Ovary (tissue), 9 donors: ENCODE data around the gene MRPL24. TPM values are rescaled to one million over a fixed set of nuclear protein-coding genes. Genes with fewer than 3 reads are reported as not detected.

Experiments used
- DNase-seq, 5 donors: peaks; one replicate each; pipeline ENCODE4 v3.0.0-alpha.2; 2019 to 2020
- H3K27ac ChIP-seq, 2 donors: fragments of 200-600 bp; one replicate each; pipeline versions ENCODE4 v1.5.1 to v1.8.0; 2019 to 2022
- H3K27me3 ChIP-seq: fragments of 200-600 bp; one replicate; pipeline ENCODE4 v1.8.0; 2022
- H3K36me3 ChIP-seq: fragments of 200-600 bp; sonication (generic); one replicate; pipeline ENCODE4 v1.5.1; 2019
- H3K4me1 ChIP-seq: one replicate; pipeline ENCODE4 v1.8.1; 2013; ENCODE audit warnings: mild to moderate bottlenecking, moderate library complexity; ENCODE audit not compliant: insufficient read depth
- H3K4me3 ChIP-seq: fragments of 200-600 bp; sonication (generic); one replicate; pipeline ENCODE4 v1.5.1; 2017
- H3K9me3 ChIP-seq, 2 donors: fragments of 200-600 bp in 1 of 2; sonication (generic) in 1 of 2; one replicate each; pipeline versions ENCODE4 v1.5.1 to v1.8.1; 2013 to 2019; ENCODE audit warnings: mild to moderate bottlenecking in 1 of 2, moderate library complexity in 1 of 2
- EP300 ChIP-seq: sonication (generic); formaldehyde crosslinking; IDR thresholded peaks from one replicate; pipeline ENCODE4 v1.6.1; 2017; ENCODE audit warnings: antibody characterized with exemption
- POLR2A ChIP-seq: fragments of 450-650 bp; IDR thresholded peaks from one replicate; pipeline ENCODE4 v1.6.1; 2017; ENCODE audit warnings: antibody characterized with exemption, mild to moderate bottlenecking, moderate library complexity
- WGBS, 3 donors: extraction: QIAGEN DNeasy Blood & Tissue Kit in 1 of 3; methylation state at CpG; one replicate each; pipeline versions ENCODE4 v1.1.5 to v1.1.7; 2013 to 2017; 5-methylcytosine and 5-hydroxymethylcytosine counted together
- intact Hi-C, 4 donors: fragments of 100-400 bp; cut with DNase I; formaldehyde crosslinking; loops; one replicate each; pipeline versions ENCODE4 v1.11.0 to v1.15.1; 2022 to 2023
- polyA plus RNA-seq, 2 donors: library from polyadenylated mRNA; stranded (reverse); fragments of 200-250 nt in 1 of 2; fragments of 350-450 nt in 1 of 2; fragmentation: Illumina TruSeq in 1 of 2; extraction: RNeasy Lipid Tissue Mini Kit (QIAGEN cat#74804) in 1 of 2; gene quantifications; one replicate each; pipeline ENCODE4 v1.2.3, GENCODE V29; 2013 to 2014
- total RNA-seq, 7 donors: library from RNA; depleted of rRNA in 2 of 7; stranded (reverse); fragments of >200 nt in 2 of 7; fragmentation: NEBNext Ultra II Directional in 3 of 7; extraction: Animal tissue kit (Norgen Biotek cat#: 25700) in 3 of 7; gene quantifications; one replicate each; pipeline versions ENCODE4 v1.1.0 to v1.2.4, GENCODE V29; 2016 to 2023
- TF ChIP-seq, protein P1 (sequence below), 3 donors: fragments of 450-650 bp in 2 of 3; fragments of 200-600 bp in 1 of 3; IDR thresholded peaks; one replicate each; pipeline versions ENCODE4 v1.5.1 to v1.8.0; 2016 to 2022; ENCODE audit warnings: antibody characterized with exemption in 3 of 3, mild to moderate bottlenecking in 1 of 3
- donor health status: DM: no; HTN: no; CAD: no; lungs with moderate emphysema.
- donor health status: DM: no; HTN: no; CAD: no.
- donor health status: Bipolar disorder and iron deficiency.
- donor health status: DM: yes; HTN: yes; CAD: no.
- donor health status: DM: no; HTN: no; CAD: no.
- donor health status: DM: yes; HTN: yes; CAD: no.

Gene MRPL24
- total and polyA plus RNA-seq, 9 donors: 23.1 to 173 (median 68.3) TPM

DNA sequence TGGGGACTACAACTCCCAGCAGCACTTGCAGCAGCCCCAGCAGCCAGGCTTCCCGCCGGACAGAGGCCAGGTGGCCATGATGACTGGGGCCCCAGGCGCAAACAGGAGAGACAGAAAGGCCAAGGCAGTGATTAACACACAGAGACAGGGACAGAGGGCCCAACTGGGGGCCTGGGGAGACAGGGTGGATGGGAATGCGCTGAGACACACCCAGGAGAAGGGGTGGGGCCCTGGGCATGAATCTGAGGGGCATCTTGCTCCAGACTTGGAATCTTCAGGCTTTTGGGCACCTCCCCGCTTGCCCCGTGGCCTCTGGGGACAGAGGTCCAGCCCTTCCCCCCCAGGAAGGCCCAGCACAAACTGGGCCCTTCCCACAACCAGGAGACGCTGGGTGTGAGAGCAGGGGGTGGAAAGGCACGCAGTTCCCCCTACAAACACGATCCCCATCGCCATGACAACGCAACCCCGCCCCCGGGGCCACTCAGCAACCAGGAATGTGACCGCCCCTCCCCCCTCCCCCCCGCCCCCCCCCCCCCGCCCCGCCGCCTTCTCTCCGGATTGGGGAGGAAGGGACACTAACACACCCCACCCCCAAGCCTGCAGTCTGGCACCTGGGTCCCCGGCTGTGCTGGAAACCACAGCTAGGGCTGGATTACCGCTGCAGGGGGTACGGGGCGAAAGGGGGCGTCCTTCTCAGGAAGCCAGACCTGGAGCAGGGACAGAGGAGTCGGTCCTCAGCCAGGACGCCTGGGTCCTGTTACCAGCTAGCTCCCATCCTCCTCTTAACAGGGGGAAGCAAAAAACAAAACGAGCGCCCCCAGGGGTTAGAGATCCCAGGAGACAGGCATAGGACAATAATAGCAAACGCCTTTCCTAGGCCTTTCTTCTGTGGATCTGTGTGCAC lies 6.1 kb upstream of the MRPL24 start:
- DNase-seq: peak; percentile 95 to 99 (median 98)
- Histone ChIP-seq H3K27me3 (no peaks in the 10 kb centered on the region), H3K4me3 (peak overlapping the region; percentile 66), H3K27ac (peak overlapping the region; percentile 93 to 96), H3K9me3 (no peaks in the 10 kb centered on the region), H3K36me3 (no peaks in the 10 kb centered on the region), H3K4me1 (peaks cover 23% of the 10 kb centered on the region)
- 1 to 2% (median 2%) methylated on average over 19 to 24 of the region's 29 CpGs for whole genome bisulfite sequencing, 3 donors
- no peak for TF ChIP-seq EP300
- TF ChIP-seq, protein P1, sequence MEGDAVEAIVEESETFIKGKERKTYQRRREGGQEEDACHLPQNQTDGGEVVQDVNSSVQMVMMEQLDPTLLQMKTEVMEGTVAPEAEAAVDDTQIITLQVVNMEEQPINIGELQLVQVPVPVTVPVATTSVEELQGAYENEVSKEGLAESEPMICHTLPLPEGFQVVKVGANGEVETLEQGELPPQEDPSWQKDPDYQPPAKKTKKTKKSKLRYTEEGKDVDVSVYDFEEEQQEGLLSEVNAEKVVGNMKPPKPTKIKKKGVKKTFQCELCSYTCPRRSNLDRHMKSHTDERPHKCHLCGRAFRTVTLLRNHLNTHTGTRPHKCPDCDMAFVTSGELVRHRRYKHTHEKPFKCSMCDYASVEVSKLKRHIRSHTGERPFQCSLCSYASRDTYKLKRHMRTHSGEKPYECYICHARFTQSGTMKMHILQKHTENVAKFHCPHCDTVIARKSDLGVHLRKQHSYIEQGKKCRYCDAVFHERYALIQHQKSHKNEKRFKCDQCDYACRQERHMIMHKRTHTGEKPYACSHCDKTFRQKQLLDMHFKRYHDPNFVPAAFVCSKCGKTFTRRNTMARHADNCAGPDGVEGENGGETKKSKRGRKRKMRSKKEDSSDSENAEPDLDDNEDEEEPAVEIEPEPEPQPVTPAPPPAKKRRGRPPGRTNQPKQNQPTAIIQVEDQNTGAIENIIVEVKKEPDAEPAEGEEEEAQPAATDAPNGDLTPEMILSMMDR (IDR thresholded peaks at IDR 0.05): peak in 1 of 3 donors; percentile 29
- peak; percentile 85 for TF ChIP-seq POLR2A
- intact Hi-C loops: no loop called here

DNA sequence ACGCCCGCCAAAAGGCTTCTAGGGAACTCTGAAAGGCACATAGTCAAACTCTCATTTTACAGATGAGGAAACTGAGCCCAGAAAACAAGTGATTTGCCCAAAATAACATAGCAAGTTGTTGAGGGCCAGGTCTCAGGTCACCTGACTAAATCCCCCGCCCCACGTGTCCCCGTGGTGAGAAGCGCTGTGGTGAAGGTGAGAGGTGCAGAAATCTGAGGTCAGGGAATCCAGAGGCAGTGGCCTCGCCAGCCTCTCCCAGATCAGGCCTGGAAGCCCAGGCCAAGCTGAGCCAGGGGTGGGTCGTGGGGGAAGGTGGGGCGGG lies 5.5 kb upstream of the MRPL24 start:
- intact Hi-C loops: no loop called here
- no peaks in the 10 kb centered on the region for H3K9me3 ChIP-seq
- WGBS, 3 donors: 39 to 52% (median 45%) methylated on average over 9 of the region's 9 CpGs
- H3K27me3 ChIP-seq: no peaks in the 10 kb centered on the region
- H3K4me3 ChIP-seq: peak overlapping the region; percentile 66
- H3K36me3 ChIP-seq: no peaks in the 10 kb centered on the region
- H3K4me1 ChIP-seq: peaks cover 25% of the 10 kb centered on the region
- TF ChIP-seq EP300: no peak
- TF ChIP-seq, protein P1 (IDR thresholded peaks at IDR 0.05): no peak
- TF ChIP-seq POLR2A: no peak
- H3K27ac ChIP-seq: peak overlapping the region; percentile 93 to 96
- DNase-seq: no peak

DNA sequence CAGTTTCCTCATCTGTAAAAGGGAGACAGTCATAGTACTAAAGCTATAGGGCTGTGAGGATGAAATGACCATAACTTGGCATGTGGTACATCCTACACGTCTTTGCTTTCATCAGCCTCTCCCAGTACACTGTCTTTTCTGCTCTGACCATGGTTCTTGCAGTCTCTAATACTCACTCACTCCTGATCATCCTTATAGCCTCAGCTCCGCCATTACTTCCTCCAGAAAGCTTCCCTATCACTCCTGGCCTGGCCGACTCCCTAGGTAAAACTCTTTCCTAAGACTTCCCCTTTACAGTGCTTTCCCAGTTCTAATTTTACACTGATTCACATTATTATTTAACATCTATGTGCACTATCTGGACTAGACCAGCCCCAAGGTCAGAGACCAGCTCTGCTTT lies 5.0 kb upstream of the MRPL24 start:
- H3K36me3 ChIP-seq: no peaks in the 10 kb centered on the region
- no peak for TF ChIP-seq POLR2A
- TF ChIP-seq EP300: no peak
- TF ChIP-seq, protein P1 (IDR thresholded peaks at IDR 0.05): no peak
- H3K4me3 ChIP-seq: no peak overlapping the region
- intact Hi-C loops: no loop called here
- no peaks in the 10 kb centered on the region for H3K27me3 ChIP-seq
- DNase-seq: no peak
- WGBS, 3 donors: 60 to 65% (median 60%) methylated on average over 3 of the region's 3 CpGs
- H3K27ac ChIP-seq: peak overlapping the region in 1 of 2 donors; percentile 93
- no peaks in the 10 kb centered on the region for H3K9me3 ChIP-seq
- peaks cover 27% of the 10 kb centered on the region for H3K4me1 ChIP-seq

DNA sequence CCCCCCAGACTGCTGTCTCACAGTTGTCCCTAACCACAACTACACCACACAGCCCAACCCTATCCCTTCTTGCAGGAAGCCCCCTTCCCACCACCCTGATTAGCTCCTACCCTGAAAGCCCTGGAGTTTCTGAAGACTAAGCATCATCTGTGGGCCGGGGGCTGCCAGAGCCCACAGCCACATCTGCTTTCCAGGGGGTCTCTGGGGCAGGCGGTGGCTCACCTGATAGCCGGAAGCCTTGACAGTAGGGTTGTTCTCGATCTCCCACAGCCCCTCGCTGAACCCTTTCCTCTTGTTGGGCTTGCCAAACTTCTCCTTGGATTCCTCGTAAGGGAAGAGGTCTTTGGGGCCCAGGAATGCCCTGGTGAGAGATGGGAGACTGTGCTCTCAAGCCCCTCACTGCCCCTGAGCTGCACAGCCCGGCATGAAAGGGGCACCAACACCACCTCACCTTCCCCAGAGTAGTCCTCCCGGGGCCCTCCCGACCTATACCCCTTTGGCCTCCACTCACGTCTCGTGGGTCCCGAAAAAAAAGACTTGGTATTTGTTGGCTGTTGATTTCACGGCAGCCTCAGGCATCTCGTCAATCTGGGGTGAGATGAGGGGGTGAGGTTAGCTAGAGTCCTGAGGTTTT lies 4.0 kb upstream of the MRPL24 start:
- 76% methylated on average over 14 of the region's 14 CpGs for WGBS, 3 donors
- Histone ChIP-seq H3K36me3 (no peaks in the 10 kb centered on the region), H3K27ac (no peak overlapping the region), H3K4me1 (peaks cover 23% of the 10 kb centered on the region), H3K4me3 (no peak overlapping the region), H3K27me3 (no peaks in the 10 kb centered on the region), H3K9me3 (no peaks in the 10 kb centered on the region)
- intact Hi-C loops: no loop called here
- no peak for TF ChIP-seq POLR2A
- TF ChIP-seq EP300: no peak
- TF ChIP-seq, protein P1 (IDR thresholded peaks at IDR 0.05): no peak
- DNase-seq: peak in 1 of 5 donors; percentile 41
